AG04450 (cell line): ENCODE data around the gene DEK. TPM values are rescaled to one million over a fixed set of nuclear protein-coding genes. Genes with fewer than 3 reads are reported as not detected.

Experiments used
- CTCF ChIA-PET: fragments of 300-600, 350-600 bp; formaldehyde crosslinking; extraction: SDS; loops from one replicate; lab custom pipeline; 2022; ENCODE audit warnings: antibody characterized with exemption, inconsistent platforms; lab: Charles Lee
- POLR2A ChIA-PET: fragments of 350-600 bp; formaldehyde crosslinking; extraction: SDS; loops from one replicate; lab custom pipeline; 2021; ENCODE audit warnings: antibody characterized with exemption, inconsistent platforms; lab: Yijun Ruan, JAX
- DNase-seq: peaks from one replicate; pipeline ENCODE4 v3.0.0-alpha.2; 2011; ENCODE audit warnings: low read depth, low spot score
- H3K27ac ChIP-seq: one replicate; pipeline ENCODE4 v1.5.1; 2012; ENCODE audit warnings: low read depth, low read length, control low read depth
- H3K27me3 ChIP-seq: one replicate; pipeline ENCODE4 v1.6.0; 2012; ENCODE audit warnings: low read length; ENCODE audit not compliant: control insufficient read depth, insufficient read depth
- H3K4me3 ChIP-seq: 2 replicates; pipeline ENCODE4 v1.5.1; 2011; ENCODE audit warnings: mild to moderate bottlenecking, low read depth, low read length, control low read depth
- H3K9me3 ChIP-seq: 2 replicates; pipeline ENCODE4 v1.5.1; 2012; ENCODE audit warnings: low read length; ENCODE audit not compliant: control insufficient read depth, insufficient read depth
- CTCF ChIP-seq: IDR thresholded peaks from 2 replicates; pipeline ENCODE4 v1.5.1; 2011; ENCODE audit warnings: low read depth, low read length, control low read depth, inconsistent platforms
- polyA plus RNA-seq: library from polyadenylated mRNA; depleted of rRNA; stranded (reverse); fragments of >200 nt; gene quantifications from 2 replicates; pipeline ENCODE4 v1.2.3, GENCODE V29; 2011

The DEK gene
- polyA plus RNA-seq, 1 experiment: 68.1 TPM

GRCh38 chr6:18214003-18214402, 50.3 kb downstream of the DEK start:
- ChIA-PET CTCF (no interaction called here), POLR2A (interaction anchor here (0.6 kb wide), 1 partner anchor 210 kb away, joined by 4 read pairs; no protein-coding TSS in a partner anchor)
- no peak for TF ChIP-seq CTCF
- no peak overlapping the region for H3K27ac ChIP-seq
- H3K9me3 ChIP-seq: no peaks in the 10 kb centered on the region
- H3K4me3 ChIP-seq: no peak overlapping the region
- no peaks in the 10 kb centered on the region for H3K27me3 ChIP-seq
- DNase-seq: no peak

- no peaks in the 10 kb centered on the region for H3K9me3 ChIP-seq
- no peak overlapping the region for H3K4me3 ChIP-seq
- no peak for DNase-seq
- ChIA-PET POLR2A (no interaction called here), CTCF (no interaction called here)
- no peak overlapping the region for H3K27ac ChIP-seq
- TF ChIP-seq CTCF: no peak
- no peaks in the 10 kb centered on the region for H3K27me3 ChIP-seq
Measured at GRCh38 chr6:18213439-18213838, 50.9 kb downstream of the DEK start.

GRCh38 chr6:18212231-18212630, 52.1 kb downstream of the DEK start:
- Histone ChIP-seq H3K4me3 (no peak overlapping the region), H3K9me3 (no peaks in the 10 kb centered on the region), H3K27me3 (no peaks in the 10 kb centered on the region), H3K27ac (no peak overlapping the region)
- DNase-seq: no peak
- no peak for TF ChIP-seq CTCF
- ChIA-PET POLR2A (no interaction called here), CTCF (no interaction called here)

- no peaks in the 10 kb centered on the region for H3K27me3 ChIP-seq
- no peak for TF ChIP-seq CTCF
- no peak overlapping the region for H3K4me3 ChIP-seq
- no peaks in the 10 kb centered on the region for H3K9me3 ChIP-seq
- DNase-seq: no peak
- ChIA-PET CTCF (no interaction called here), POLR2A (no interaction called here)
- H3K27ac ChIP-seq: no peak overlapping the region
Measured at GRCh38 chr6:18211338-18211737, 53.0 kb downstream of the DEK start.

- no peak for TF ChIP-seq CTCF
- Histone ChIP-seq H3K4me3 (no peak overlapping the region), H3K27me3 (no peaks in the 10 kb centered on the region), H3K27ac (no peak overlapping the region), H3K9me3 (no peaks in the 10 kb centered on the region)
- POLR2A ChIA-PET: interaction anchor here (0.6 kb wide), 1 partner anchor 54 kb away, joined by 4 read pairs; the partner anchor contains the start of gene DEK
- CTCF ChIA-PET: interaction anchor here (1.0 kb wide), 1 partner anchor 293 kb away, joined by 4 read pairs; no protein-coding TSS in a partner anchor
- no peak for DNase-seq
Measured at GRCh38 chr6:18210707-18211106, 53.6 kb downstream of the DEK start.
